GM06990 (cell line): ENCODE data around the gene GPR137.
A peak's percentile ranks its signal among the peaks of the same experiment; 100 is the strongest.

Source experiments
- DNase-seq: peaks from one replicate; pipeline ENCODE4 v3.0.0-alpha.2; 2011; ENCODE audit not compliant: insufficient read length; ENCODE audit errors: extremely low read depth
- H3K27me3 ChIP-seq: replicated peaks from 2 replicates; pipeline ENCODE4 v1.6.0; 2011; ENCODE audit warnings: low read length; ENCODE audit not compliant: control insufficient read depth, insufficient read depth
- H3K36me3 ChIP-seq: 2 replicates; pipeline ENCODE4 v1.5.1; 2011; ENCODE audit warnings: low read length; ENCODE audit not compliant: control insufficient read depth, insufficient read depth
- H3K4me3 ChIP-seq: replicated peaks from 2 replicates; pipeline ENCODE4 v1.5.1; 2011; ENCODE audit warnings: low read depth, mild to moderate bottlenecking, control low read depth, low read length
- CTCF ChIP-seq: IDR thresholded peaks from 2 replicates; pipeline ENCODE4 v1.5.1; 2011; ENCODE audit warnings: low read length, control low read depth, mild to moderate bottlenecking, inconsistent platforms; ENCODE audit not compliant: insufficient read depth, poor library complexity, severe bottlenecking

GPR137 gene

GRCh38 chr11:64240435-64241240 is 45.0 kb upstream of the GPR137 start, which contains the start of gene FKBP2:
Gene FKBP2, plus strand, starts transcription at chr11:64241095. Its CDS starts 1,293 bp downstream, at chr11:64242388.
- Histone ChIP-seq H3K4me3 (peak within 1 kb of the TSS; percentile 89), H3K36me3 (peaks cover 14% of the 10 kb centered on the region), H3K27me3 (no peaks in the 10 kb centered on the region)
- TF ChIP-seq CTCF, result no peak
- DNase-seq, result peak; percentile 99

GRCh38 chr11:64241241-64241490 is 44.5 kb upstream of the GPR137 start:
- no peak for TF ChIP-seq CTCF
- H3K4me3 ChIP-seq, result peak overlapping the region; percentile 89
- H3K36me3 ChIP-seq, result peaks cover 14% of the 10 kb centered on the region
- peak; percentile 99 for DNase-seq
- no peaks in the 10 kb centered on the region for H3K27me3 ChIP-seq

- peaks cover 14% of the 10 kb centered on the region for H3K36me3 ChIP-seq
- peak overlapping the region; percentile 89 for H3K4me3 ChIP-seq
- H3K27me3 ChIP-seq, result no peaks in the 10 kb centered on the region
- TF ChIP-seq CTCF, result no peak
- DNase-seq, result no peak
These were observed 43.9 kb upstream of the GPR137 start for GRCh38 chr11:64241491-64242374.

GRCh38 chr11:64243236-64243854 is 42.3 kb upstream of the GPR137 start:
- H3K36me3 ChIP-seq, result peaks cover 14% of the 10 kb centered on the region

GRCh38 chr11:64244107-64244506 is 41.5 kb upstream of the GPR137 start:
- Histone ChIP-seq H3K36me3 (peaks cover 13% of the 10 kb centered on the region), H3K27me3 (no peaks in the 10 kb centered on the region), H3K4me3 (no peak overlapping the region)
- DNase-seq, result no peak
- no peak for TF ChIP-seq CTCF

More at GRCh38 chr11:64243236-64243854, 42.3 kb upstream of the GPR137 start:
- Histone ChIP-seq H3K4me3 (no peak overlapping the region), H3K27me3 (no peaks in the 10 kb centered on the region)
- DNase-seq, result no peak
- no peak for TF ChIP-seq CTCF
